ENCODE results near the gene PANX2. TPM values are rescaled to one million over a fixed set of nuclear protein-coding genes. Genes with fewer than 3 reads are reported as not detected.
"Not testable (repeated sequence)": the region's sequence is repeated elsewhere in the genome, so short reads cannot be mapped to it uniquely, and the experiment has no call there.

PANX2 gene
- total RNA-seq, 1 donor from 2014 or later = 0.76 TPM

DNA sequence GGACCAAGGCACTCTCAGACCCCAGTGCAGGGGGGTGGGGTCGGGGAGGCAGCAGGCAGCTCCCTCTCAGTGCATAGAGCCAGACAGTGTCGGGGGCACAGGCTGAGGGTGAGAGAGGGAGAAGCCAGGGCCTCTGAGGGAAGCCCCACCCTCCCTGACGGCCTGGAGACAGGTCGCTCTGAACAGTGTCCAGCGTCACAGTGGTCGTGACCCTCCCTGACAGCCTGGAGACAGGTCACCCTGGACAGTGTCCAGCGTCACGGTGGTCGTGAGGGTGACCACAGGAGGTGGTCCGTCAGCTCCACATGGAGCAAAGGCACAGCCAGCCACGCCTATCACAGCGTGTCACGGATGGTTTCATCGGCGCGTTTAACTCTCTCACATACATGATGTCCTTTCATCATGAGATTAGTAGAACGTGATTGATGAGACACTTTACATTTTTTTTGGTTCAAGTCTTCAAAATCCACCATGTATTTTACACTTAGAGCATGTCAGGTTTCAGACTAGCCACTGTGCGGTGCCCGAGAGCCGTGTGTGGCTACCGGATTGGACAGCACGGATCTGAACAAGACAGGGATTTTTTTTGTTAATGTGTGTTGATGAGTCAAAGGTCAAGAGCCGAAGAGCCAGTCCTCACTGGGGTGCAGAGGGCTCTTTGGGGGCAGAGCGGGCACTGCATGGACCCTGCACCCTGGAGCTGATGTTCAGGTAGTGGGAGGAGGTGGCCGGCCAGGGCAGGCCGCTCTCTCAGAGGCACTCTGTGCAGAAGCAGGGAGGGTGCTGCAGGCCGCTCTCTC lies 23.9 kb upstream of the PANX2 start:
- ATAC-seq = peak; percentile 86
- intact Hi-C loops (cut with DNase I) = no loop called here

DNA sequence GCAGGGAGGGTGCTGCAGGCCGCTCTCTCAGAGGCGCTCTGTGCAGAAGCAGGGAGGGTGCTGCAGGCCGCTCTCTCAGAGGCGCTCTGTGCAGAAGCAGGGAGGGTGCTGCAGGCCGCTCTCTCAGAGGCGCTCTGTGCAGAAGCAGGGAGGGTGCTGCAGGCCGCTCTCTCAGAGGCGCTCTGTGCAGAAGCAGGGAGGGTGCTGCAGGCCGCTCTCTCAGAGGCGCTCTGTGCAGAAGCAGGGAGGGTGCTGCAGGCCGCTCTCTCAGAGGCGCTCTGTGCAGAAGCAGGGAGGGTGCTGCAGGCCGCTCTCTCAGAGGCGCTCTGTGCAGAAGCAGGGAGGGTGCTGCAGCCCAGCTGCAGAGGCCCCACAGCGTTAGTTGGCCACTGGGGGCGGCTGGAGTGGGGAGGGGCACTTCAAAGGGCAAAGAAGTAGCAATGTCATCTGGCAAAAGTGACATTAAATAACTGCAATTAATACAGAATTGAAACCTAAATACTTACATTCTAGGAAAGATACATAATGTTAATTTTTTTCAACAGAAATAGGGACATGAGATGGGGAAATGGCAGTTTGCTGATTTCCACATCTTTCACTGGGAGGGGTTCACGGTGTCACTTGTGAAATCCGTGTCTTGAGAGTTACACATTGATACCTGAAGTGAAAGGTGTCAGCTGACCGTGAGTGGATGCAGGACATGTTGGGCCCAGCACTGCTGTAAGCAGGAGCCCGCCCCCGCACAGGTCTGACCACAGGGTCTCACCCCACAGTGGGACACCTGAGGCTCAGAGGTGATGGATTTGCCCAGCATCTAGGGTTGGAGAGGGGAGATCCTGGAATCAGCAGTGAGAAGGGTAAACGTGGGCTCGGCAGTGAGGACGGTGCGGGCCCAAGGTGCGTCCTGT lies 23.0 kb upstream of the PANX2 start:
- DNase-seq (ENCODE audit: low spot score); ATAC-seq; intact Hi-C loops (cut with DNase I): not testable (repeated sequence)

More for the DNA sequence above, 23.9 kb upstream of the PANX2 start:
- DNase-seq (ENCODE audit: low spot score) = peak; percentile 80

DNA sequence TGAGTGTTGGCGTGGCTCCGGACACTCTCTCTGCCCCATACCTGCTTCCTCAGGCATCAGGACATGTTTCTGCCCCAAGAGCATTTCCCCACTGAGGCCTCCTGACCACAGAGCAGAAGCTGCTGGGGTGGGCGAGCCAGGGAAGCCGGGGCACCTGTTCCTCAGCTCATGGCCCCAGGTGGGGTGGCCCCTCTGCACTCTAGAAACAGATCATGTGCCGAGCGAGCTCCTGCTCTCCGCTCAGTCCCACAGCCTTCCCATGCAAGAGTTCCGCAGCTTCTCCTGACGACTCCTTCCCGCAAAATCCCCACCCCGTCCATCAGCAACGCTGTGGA lies 22.4 kb upstream of the PANX2 start:
- ATAC-seq (no peak), DNase-seq (ENCODE audit: low spot score) (no peak)
- intact Hi-C loops (cut with DNase I) = no loop called here

DNA sequence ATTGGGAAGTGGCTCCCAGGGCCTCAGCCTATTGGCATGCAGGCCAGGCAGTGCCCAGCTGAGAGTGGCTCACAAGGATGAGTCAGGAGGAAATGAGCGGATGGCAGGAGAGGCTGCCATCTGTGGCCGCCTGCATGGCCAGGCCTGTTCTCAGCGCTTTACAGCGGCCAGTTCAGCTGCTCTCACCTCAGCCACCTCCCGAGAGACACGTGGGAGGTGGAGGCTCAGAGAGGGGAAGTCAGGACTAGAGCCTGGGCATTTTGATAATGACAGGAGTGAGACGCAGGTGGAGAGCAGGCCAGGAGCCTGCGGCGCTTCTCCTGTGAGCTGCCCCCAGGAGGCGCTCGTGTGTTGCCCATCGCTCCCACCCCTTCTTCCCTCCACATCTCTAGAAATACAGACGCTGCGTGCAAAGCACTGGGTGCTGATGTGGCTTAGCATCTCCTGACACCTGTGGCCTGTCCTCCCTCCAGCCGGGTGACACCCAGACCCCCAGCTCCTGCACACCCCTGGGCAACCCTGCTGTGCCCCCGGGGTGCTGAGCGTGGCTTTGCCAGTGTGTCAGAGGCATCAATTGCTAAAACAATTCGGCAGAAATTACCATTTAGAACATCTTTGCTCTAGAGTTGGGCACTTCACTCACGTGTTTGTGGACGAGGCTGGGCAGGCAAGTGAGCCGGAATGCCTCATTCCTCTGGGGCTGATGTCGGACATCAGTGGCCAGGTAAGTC lies 21.4 kb upstream of the PANX2 start:
- DNase-seq (ENCODE audit: low spot score) = no peak
- peak; percentile 23 for ATAC-seq
- intact Hi-C loops (cut with DNase I) = no loop called here

DNA sequence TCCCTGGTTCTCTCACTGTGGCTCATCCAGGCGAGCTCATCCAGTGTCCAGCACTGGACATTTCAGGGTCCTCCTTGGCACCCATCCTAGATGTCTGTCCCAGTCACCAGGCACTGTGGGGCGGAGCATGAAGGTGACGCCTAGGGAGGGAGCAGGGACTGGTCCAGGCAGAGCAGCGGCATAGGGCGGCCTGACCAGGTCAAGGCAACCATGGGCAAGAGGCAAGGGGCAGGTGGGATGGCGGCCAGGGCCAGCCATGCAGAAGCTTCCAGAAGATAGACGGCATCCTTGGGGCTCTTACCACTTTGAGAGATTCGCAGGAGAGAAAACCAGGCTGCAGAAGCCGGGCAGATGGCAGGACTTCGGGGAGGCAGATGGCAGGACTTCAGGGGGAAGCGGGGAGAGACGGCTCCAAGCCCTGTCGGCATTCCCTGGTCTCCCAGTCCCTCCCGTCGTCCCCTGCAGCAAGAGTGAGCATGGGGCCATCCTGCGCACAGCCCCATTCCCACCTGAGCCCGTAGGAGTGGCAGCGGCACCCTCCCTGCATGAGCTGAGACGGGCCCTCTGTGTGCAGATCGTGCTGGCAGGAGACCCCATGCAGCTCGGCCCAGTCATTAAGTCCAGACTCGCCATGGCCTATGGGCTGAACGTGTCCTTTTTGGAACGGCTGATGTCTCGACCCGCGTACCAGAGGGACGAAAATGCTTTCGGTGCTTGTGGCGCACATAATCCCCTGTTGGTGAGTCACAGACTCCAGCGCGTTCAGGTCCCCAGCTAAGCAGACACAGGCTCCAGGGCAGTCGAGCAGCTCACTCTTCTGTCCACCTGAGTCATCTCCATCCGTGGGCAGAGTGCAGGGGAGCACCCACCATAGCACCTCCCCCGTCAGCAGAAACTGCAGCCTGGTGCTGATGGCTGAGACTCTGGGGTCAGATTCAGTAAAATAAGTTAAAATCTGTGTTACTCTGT lies 20.1 kb upstream of the PANX2 start:
- ATAC-seq (no peak), DNase-seq (ENCODE audit: low spot score) (no peak)
- intact Hi-C loops (cut with DNase I) = no loop called here

DNA sequence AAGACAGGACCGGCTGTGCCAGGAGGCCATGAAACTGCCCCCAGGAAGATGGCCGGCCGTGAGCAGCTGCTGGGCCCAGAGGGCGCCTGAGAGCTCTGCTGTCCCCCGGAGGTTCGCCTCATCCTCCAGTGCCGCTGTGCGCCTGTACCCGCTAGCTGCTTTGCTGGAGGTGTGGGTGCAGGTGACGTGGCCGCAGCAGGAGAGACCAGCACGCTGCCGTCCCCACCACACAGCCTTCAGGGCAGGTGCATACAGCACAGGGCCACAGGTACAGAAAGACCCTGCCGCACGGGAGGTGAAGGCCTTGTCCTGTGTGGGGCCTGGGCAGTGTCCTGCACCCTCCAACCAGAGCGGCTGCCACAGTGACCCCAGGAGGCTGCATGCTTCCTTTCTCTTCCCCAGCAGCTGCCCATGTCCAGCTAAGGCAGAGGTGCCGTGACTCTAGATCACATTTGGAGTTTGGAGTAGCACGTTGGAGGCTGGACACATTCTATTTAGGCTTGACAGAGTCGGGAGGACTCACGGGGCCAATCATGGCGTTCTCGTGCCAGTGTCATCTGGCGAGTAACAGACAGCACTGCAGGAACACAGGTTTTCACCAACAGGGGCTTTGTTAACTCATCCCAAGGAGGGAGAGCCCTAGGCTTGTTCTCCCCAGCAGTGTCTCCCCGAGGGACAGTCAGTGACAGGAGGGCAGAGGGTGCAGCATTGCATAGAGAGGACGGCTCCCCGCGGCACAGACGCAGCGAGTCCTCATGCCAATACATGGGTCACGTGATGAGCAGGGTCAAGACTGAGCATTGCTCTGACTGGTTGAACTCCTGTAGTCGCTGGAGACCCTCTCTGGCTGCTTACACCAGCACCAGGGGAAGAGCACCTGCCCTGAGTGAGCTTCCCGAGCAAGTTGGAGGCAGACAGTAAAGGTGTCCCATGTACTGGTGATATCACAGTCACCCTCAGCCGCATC lies 18.7 kb upstream of the PANX2 start:
- peak; percentile 49 for DNase-seq (ENCODE audit: low spot score)
- intact Hi-C loops (cut with DNase I) = no loop called here
- no peak for ATAC-seq

DNA sequence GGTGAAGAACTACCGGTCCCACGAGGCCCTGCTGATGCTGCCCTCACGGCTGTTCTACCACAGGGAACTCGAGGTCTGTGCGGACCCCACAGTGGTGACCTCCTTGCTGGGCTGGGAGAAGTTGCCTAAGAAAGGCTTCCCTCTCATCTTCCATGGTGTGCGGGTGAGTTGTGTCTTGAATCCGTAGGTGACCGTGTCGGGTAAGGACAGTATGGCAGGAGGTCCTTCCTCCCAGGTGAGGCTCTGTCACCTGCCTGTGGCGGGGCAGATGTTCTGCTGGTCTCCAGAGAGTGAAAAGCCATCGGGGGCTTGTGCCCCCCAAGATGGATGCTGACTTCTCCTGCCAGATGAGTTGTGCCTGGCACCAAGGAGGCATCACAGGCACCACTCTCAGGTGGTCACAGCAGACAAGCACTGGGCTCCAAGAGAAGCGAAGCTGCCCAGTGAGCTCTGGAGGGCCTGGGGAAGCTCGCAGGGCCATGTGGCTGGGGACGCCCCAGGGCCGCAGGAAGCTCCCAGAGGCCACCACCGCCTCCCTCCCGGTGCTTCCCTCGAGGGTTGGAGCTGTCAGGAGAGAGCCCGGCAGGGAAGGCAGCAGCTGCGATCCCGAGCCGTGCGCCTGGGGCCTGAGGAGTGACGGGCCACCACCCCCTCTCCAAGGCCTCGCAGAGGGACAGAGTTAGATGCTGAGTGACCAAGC lies 17.3 kb upstream of the PANX2 start:
- DNase-seq (ENCODE audit: low spot score) = peak; percentile 53
- intact Hi-C loops (cut with DNase I) = no loop called here

DNA sequence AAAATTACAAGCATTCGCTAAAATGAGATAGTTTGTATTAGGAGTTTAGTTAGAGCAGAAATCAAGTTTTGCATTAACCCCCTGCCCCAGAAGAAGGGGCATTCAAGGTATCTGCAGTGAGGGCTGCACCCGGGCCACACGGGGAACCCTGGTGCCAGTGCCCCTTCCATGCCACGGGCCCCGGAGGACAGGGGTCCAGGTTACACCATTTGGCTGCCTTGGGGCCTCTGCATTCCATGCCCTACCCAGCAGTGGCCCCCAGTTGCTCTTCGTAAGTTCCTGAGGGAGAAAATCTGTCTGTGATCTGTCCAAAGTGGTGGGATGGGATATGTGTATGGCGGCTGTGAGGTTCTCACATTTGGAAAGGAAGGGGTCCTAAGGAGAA lies 16.8 kb upstream of the PANX2 start:
- intact Hi-C loops (cut with DNase I) = no loop called here
- ATAC-seq (no peak), DNase-seq (ENCODE audit: low spot score) (no peak)

More for the DNA sequence above, 17.3 kb upstream of the PANX2 start:
- no peak for ATAC-seq

DNA sequence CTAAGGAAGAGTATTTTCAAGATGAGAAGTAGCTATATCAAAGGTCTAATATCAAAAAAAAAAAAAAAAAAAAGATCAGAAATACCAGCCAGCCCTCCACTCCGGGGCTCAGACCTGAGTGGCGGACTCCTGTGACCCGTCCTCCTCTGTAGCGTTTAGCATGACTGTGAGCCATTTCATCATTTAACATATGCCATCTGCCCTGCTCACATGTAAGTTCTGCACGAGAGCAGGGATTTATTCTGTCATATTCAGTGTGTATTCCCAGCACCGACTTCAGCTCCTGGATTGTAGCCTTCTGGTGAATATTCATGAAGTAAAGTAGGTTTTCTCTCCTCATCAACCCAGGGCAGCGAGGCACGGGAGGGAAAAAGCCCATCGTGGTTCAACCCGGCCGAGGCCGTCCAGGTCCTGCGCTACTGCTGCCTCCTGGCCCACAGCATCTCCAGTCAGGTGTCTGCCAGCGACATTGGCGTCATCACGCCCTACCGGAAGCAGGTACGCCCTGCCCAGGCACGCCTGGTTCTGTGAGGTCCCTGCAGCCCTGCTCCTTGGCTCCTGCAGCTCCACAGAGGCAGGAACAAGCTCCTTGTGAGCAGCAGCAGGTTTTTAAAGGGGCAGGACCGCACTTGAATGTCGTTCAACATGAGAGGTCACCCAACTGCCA lies 12.7 kb upstream of the PANX2 start:
- DNase-seq (ENCODE audit: low spot score) = no peak
- intact Hi-C loops (cut with DNase I) = no loop called here
- no peak for ATAC-seq

DNA sequence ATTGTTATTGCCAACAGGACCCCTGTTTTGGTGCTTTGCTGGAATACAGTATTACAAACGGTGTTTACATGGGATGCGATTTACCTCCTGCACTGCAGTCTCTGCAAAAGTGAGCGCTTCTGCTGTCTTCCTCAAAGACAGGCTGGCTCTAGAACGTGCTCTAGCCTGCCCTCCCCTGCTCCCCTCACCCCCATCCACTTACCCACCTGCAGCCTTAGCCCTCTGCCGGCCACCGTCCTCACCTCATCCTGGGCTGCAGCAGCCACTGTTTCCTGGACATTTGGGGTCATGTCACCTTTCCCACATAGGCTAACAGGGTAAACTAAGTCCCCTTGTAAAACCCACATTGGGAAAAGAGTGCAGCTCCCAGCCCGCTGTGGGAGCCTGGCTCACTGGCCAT lies 9.6 kb upstream of the PANX2 start:
- intact Hi-C loops (cut with DNase I) = no loop called here
- ATAC-seq (no peak), DNase-seq (ENCODE audit: low spot score) (no peak)

DNA sequence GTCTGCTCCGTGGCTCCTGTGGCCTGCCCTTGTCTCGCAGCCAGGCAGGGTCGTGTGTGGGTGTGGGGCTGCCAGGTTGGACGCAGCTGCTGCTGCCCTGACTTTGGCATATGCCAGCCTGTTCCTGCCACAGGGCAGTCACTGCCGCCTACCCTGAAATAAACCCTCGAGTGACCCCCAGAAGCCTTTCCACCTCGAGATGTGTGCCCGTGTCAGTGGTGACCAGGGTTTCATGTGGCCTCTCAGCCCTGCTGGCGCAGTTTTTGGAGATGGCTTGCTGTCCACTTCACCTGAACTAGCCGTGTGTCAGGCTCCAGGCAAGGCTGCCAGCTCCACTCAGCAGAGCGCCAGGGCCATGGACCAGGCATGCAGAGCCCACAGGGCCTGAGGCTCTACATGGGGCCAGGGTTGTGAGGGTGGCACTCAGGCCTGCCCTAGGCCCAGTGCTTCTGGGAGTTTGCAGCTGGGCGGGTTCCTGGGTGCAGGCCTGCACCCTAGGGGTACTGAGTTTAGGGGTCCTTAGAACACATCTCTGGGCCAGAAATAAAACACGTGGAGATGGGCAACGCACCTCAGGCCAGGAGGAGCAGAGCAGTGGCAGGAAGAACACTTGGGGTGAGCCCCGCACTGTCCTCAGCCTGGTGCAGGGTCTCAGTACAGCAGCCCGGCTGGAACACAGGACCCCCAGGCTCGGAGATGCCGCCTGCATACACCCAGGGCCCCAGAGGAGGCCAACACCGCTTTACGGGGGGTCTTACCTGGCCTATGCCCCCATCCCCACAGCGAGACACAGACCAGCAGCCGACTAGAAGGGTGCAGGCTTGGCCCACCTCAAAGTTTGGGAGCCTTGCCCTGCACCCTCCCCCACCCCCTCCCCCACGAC lies 8.8 kb upstream of the PANX2 start:
- DNase-seq (ENCODE audit: low spot score) (no peak), ATAC-seq (peak; percentile 36)
- intact Hi-C loops (cut with DNase I) = no loop called here

DNA sequence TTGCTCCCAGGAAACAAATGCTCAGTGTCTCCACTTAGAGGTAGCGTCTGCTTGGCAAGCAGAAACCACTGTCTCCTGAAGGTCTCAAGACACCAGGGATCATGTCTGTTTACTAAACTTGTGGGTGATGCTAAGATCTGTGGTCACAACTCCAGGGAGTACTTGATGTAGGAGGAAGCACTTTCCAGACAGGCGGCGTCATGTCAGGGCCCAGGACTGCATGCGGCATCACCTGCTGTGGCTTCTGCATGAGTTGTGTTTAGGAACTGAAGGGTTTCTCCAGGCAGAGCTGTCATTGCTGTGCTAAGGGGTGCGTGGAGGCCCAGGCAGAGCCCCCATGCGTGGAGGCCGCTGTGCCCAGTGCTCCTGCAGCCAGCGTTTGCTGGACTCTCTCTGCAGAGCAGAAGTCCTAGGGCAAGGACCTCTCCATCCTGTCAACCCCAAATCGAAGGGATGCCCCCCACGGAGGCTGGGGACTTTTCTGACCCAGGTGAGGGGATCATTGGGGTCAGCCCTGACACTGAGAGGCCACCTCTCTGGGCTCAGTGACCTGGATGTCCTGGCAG lies 8.1 kb upstream of the PANX2 start:
- DNase-seq (ENCODE audit: low spot score) (no peak), ATAC-seq (no peak)
- intact Hi-C loops (cut with DNase I) = no loop called here

DNA sequence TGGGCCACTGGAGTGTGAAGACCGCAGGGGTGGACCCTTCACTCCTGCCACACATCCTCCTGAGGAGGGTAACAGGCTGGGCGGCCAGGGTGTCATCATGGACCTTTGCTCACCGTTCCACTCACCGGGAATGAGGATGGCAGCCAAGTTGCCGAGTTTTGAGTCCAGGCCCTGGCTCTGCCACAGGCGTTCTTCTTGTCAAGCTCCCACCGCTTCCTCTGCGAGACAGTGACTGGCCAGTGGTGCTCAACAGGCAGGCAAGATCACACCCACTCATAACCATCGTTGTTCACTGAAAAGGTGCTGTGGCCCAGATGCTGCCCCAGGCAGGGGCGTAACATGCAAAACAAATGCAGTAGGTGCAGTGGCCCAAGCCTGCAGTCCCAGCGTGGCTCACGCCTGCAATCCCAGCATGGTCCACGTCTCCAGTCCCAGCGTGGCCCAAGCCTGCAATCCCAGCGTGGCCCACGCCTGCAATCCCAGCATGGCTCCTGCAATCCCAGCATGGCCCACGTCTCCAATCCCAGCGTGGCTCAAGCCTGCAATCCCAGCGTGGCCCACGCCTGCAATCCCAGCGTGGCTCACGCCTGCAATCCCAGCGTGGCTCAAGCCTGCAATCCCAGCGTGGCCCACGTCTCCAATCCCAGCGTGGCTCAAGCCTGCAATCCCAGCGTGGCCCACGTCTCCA lies 5.0 kb upstream of the PANX2 start:
- no peak for DNase-seq (ENCODE audit: low spot score)
- no peak for ATAC-seq
- intact Hi-C loops (cut with DNase I) = no loop called here

DNA sequence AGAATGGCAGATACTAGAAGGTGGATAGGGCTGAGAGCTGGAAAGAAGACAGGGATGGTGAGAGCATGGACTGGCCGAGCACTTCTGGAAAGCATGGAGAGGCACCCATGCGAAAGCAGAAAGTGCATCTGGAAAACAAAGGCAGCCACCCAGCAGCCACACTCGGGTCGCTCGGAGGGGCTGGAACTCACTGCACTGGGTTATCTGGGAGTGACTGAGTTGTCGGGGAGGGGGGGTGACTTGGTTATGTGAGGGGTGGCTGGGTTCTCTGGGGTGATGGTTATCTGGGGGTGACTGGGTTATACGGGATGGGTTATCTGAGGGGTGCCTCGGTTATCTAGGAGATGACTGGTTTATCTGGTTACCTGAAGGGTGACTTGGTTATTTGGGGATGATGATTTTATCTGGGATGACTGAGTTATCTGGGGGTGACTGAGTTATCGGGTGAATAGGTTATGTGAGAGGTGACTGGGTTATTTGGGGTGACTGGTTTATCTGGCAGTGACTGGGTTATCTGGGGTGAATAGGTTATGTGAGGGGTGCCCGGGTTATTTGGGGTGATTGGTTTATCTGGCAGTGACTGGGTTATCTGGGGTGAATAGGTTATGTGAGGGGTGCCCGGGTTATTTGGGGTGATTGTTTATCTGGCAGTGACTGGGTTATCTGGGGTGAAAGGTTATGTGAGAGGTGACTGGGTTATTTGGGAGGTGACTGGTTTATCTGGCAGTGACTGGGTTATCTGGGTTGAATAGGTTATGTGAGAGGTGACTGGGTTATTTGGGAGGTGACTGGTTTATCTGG lies 2.6 kb upstream of the PANX2 start:
- DNase-seq (ENCODE audit: low spot score) = no peak
- intact Hi-C loops (cut with DNase I) = no loop called here
- ATAC-seq = no peak
